Liver (tissue), 9 donors: ENCODE data around the gene TPCN1. TPM values are rescaled to one million over a fixed set of nuclear protein-coding genes. Genes with fewer than 3 reads are reported as not detected.

Experiments used
- DNase-seq: peaks from one replicate; pipeline ENCODE4 v3.0.0-alpha.2; 2017; ENCODE audit warnings: low spot score
- H3K27ac ChIP-seq, 2 donors: one replicate each; pipeline ENCODE4 v1.7.0; 2013; ENCODE audit warnings: inconsistent platforms in 2 of 2, low read length in 2 of 2, control low read depth in 1 of 2, low read depth in 1 of 2, mild to moderate bottlenecking in 1 of 2
- H3K27me3 ChIP-seq, 4 donors: one replicate each; pipeline versions ENCODE4 v1.6.1 to v1.7.0; 2013; ENCODE audit warnings: low read length in 3 of 4, inconsistent platforms in 1 of 4, mild to moderate bottlenecking in 1 of 4, moderate library complexity in 1 of 4; ENCODE audit not compliant: control insufficient read depth in 4 of 4, insufficient read depth in 4 of 4
- H3K36me3 ChIP-seq, 4 donors: one replicate each; pipeline versions ENCODE4 v1.6.1 to v1.7.0; 2013; ENCODE audit warnings: low read length in 3 of 4, mild to moderate bottlenecking in 3 of 4, low read depth in 1 of 4, moderate library complexity in 1 of 4; ENCODE audit not compliant: control insufficient read depth in 4 of 4, insufficient read depth in 3 of 4
- H3K4me1 ChIP-seq, 4 donors: one replicate each; pipeline versions ENCODE4 v1.6.1 to v1.7.0; 2013; ENCODE audit warnings: low read length in 3 of 4, mild to moderate bottlenecking in 3 of 4, moderate library complexity in 1 of 4; ENCODE audit not compliant: control insufficient read depth in 4 of 4, insufficient read depth in 4 of 4
- H3K4me3 ChIP-seq, 3 donors: one replicate each; pipeline versions ENCODE4 v1.6.1 to v1.7.0; 2013; ENCODE audit warnings: low read length in 3 of 3, control low read depth in 1 of 3, low read depth in 1 of 3, mild to moderate bottlenecking in 1 of 3
- H3K9ac ChIP-seq, 2 donors: one replicate each; pipeline ENCODE4 v1.7.0; 2013; ENCODE audit warnings: low read length in 2 of 2, mild to moderate bottlenecking in 2 of 2, moderate library complexity in 2 of 2, control low read depth in 1 of 2, low read depth in 1 of 2
- H3K9me3 ChIP-seq, 4 donors: one replicate each; pipeline versions ENCODE4 v1.6.1 to v1.7.0; 2013; ENCODE audit warnings: low read length in 3 of 4; ENCODE audit not compliant: control insufficient read depth in 4 of 4
- ATF3 ChIP-seq: IDR thresholded peaks from 2 replicates; pipeline ENCODE4 v1.6.1; 2016; ENCODE audit warnings: antibody characterized with exemption
- CTCF ChIP-seq: fragments of 150-350 bp; IDR thresholded peaks from 2 replicates; pipeline ENCODE4 v1.5.1; 2017; ENCODE audit warnings: improper control_type of control experiment, low read depth, low read length; ENCODE audit not compliant: missing input control
- EGR1 ChIP-seq, 2 donors: IDR thresholded peaks; 2 replicates each; pipeline ENCODE4 v1.6.1; 2016 to 2018; ENCODE audit warnings: antibody characterized with exemption in 2 of 2, low read depth in 2 of 2
- FOXA1 ChIP-seq: IDR thresholded peaks from 2 replicates; pipeline ENCODE4 v1.6.1; 2016; ENCODE audit warnings: antibody characterized with exemption
- FOXA2 ChIP-seq: IDR thresholded peaks from 2 replicates; pipeline ENCODE4 v1.6.1; 2016; ENCODE audit warnings: antibody characterized with exemption
- GABPA ChIP-seq, 2 donors: IDR thresholded peaks in 1 of 2; conservative IDR thresholded peaks in 1 of 2; 2 replicates each; pipeline ENCODE4 v1.6.1; 2016; ENCODE audit warnings: antibody characterized with exemption in 2 of 2, mild to moderate bottlenecking in 1 of 2, moderate library complexity in 1 of 2
- HNF4A ChIP-seq, 2 donors: conservative IDR thresholded peaks; 2 replicates each; pipeline ENCODE4 v1.6.1; 2016; ENCODE audit warnings: antibody characterized with exemption in 2 of 2, mild to moderate bottlenecking in 2 of 2
- HNF4G ChIP-seq: IDR thresholded peaks from 2 replicates; pipeline ENCODE4 v1.6.1; 2016; ENCODE audit warnings: antibody characterized with exemption
- JUND ChIP-seq, 2 donors: IDR thresholded peaks; 2 replicates each; pipeline ENCODE4 v1.6.1; 2016; ENCODE audit warnings: antibody characterized with exemption in 2 of 2
- MAX ChIP-seq: IDR thresholded peaks from 2 replicates; pipeline ENCODE4 v1.6.1; 2016; ENCODE audit warnings: antibody characterized with exemption
- NR2F2 ChIP-seq: IDR thresholded peaks from 2 replicates; pipeline ENCODE4 v1.6.1; 2016; ENCODE audit warnings: antibody characterized with exemption
- REST ChIP-seq: IDR thresholded peaks from 2 replicates; pipeline ENCODE4 v1.6.1; 2016; ENCODE audit warnings: antibody characterized with exemption, mild to moderate bottlenecking
- RXRA ChIP-seq, 2 donors: IDR thresholded peaks; 2 replicates each; pipeline ENCODE4 v1.6.1; 2017 to 2018; ENCODE audit warnings: antibody characterized with exemption in 2 of 2, mild to moderate bottlenecking in 1 of 2
- SP1 ChIP-seq: IDR thresholded peaks from 2 replicates; pipeline ENCODE4 v1.6.1; 2018; ENCODE audit warnings: antibody characterized with exemption, mild to moderate bottlenecking
- WGBS: extraction: QIAGEN DNeasy Blood & Tissue Kit; methylation state at CpG from one replicate; pipeline ENCODE4 v1.1.7; 2013; 5-methylcytosine and 5-hydroxymethylcytosine counted together
- polyA plus RNA-seq, 2 donors: library from polyadenylated mRNA; stranded (reverse) in 1 of 2; unstranded in 1 of 2; fragments of 200-250 nt in 1 of 2; fragments of >200 nt in 1 of 2; fragmentation: Nextera tagmentation in 1 of 2; extraction: Ambion mirVana in 1 of 2; gene quantifications; one replicate each; pipeline versions ENCODE4 v1.2.1 to v1.2.3, GENCODE V29; 2013 to 2015
- total RNA-seq, 2 donors: library from RNA; depleted of rRNA; stranded (reverse); fragments of >200 nt; gene quantifications; one replicate each; pipeline ENCODE4 v1.2.3, GENCODE V29; 2014
- donor health status: healthy.
- donor health status: healthy.
- donor health status: healthy.
- donor health status: healthy.
- donor health status: healthy.

Gene TPCN1
- total and polyA plus RNA-seq, 4 donors, result 8.6 to 19.2 (median 13.7) TPM

GRCh38 chr12:113186033-113186365 is 35.3 kb upstream of the TPCN1 start:
- H3K27me3 ChIP-seq, result no peaks in the 10 kb centered on the region
- H3K4me3 ChIP-seq, result peak overlapping the region; percentile 79 to 94 (median 81)
- WGBS, result 3% methylated on average over 11 of the region's 11 CpGs
- H3K36me3 ChIP-seq, result peaks cover under 1 to 6% (median 4%) of the 10 kb centered on the region in 4 donors
- no peak for DNase-seq
- peaks cover 8 to 39% (median 24%) of the 10 kb centered on the region in 4 donors for H3K4me1 ChIP-seq
- peak overlapping the region; percentile 8 to 97 for H3K9ac ChIP-seq
- H3K9me3 ChIP-seq, result no peaks in the 10 kb centered on the region
- H3K27ac ChIP-seq, result peak overlapping the region; percentile 74 to 98
- no peak for TF ChIP-seq REST
- TF ChIP-seq CTCF, result no peak
- TF ChIP-seq SP1, result no peak
- no peak for TF ChIP-seq FOXA2
- no peak for TF ChIP-seq NR2F2
- no peak for TF ChIP-seq FOXA1
- no peak for TF ChIP-seq ATF3
- TF ChIP-seq EGR1 (IDR thresholded peaks at IDR 0.05; ENCODE audit: low read depth in 2 of 2), result no peak

- no peaks in the 10 kb centered on the region for H3K9me3 ChIP-seq
- no peak for DNase-seq
- H3K27me3 ChIP-seq, result no peaks in the 10 kb centered on the region
- WGBS, result 36% methylated on average over 16 of the region's 16 CpGs
- peak overlapping the region; percentile 24 to 81 (median 79) for H3K4me3 ChIP-seq
- peak overlapping the region; percentile 74 to 98 for H3K27ac ChIP-seq
- peaks cover 1 to 14% (median 6%) of the 10 kb centered on the region in 4 donors for H3K36me3 ChIP-seq
- TF ChIP-seq HNF4A (conservative IDR thresholded peaks at IDR 0.05) (peak; percentile 72 to 75), SP1 (peak; percentile 48), HNF4G (no peak), NR2F2 (no peak), RXRA (IDR thresholded peaks at IDR 0.05) (peak; percentile 59 to 61), MAX (no peak), REST (no peak), JUND (IDR thresholded peaks at IDR 0.05) (no peak), GABPA (IDR thresholded peaks at IDR 0.05 in 1 of 2, conservative IDR thresholded peaks at IDR 0.05 in 1 of 2) (no peak), FOXA1 (no peak)
- peak overlapping the region; percentile 8 to 97 for H3K9ac ChIP-seq
- peaks cover 6 to 39% (median 24%) of the 10 kb centered on the region in 4 donors for H3K4me1 ChIP-seq
Measured at GRCh38 chr12:113186666-113187325, 34.5 kb upstream of the TPCN1 start.
